K562 (cell line): ENCODE data around the gene CLHC1.

ENCODE experiments used
- ARID1B ChIP-seq: fragments of 450-650 bp; IDR thresholded peaks from 2 replicates; pipeline ENCODE4 v1.6.1; 2016; ENCODE audit warnings: antibody characterized with exemption, mild to moderate bottlenecking, inconsistent platforms
- BRCA1 ChIP-seq, 2 experiments: fragments of 450-650 bp in 1 of 2; sonication (generic) in 1 of 2; formaldehyde crosslinking in 1 of 2; IDR thresholded peaks; 2 replicates each; pipeline versions ENCODE4 v1.5.0 to v1.6.1; 2017 to 2020; ENCODE audit warnings: mild to moderate bottlenecking in 1 of 2, missing genetic modification reagents in 1 of 2
- E2F3 ChIP-seq: fragments of 250-450 bp; sonication (Bioruptor Pico); IDR thresholded peaks from 2 replicates; pipeline ENCODE4 v1.4.0; 2020; ENCODE audit warnings: mild to moderate bottlenecking
- RAD51 ChIP-seq: fragments of 450-650 bp; IDR thresholded peaks from 2 replicates; pipeline ENCODE4 v1.7.1; 2016; ENCODE audit warnings: low read depth, mild to moderate bottlenecking, borderline replicate concordance
- SPI1 ChIP-seq: IDR thresholded peaks from 2 replicates; pipeline ENCODE4 v1.6.1; 2011; ENCODE audit warnings: low read depth, low read length, control low read depth, borderline replicate concordance
- TEAD1 ChIP-seq, 2 experiments: fragments of 450-650 bp in 1 of 2; sonication (generic) in 1 of 2; formaldehyde crosslinking; IDR thresholded peaks; 2 replicates each; pipeline versions ENCODE4 v1.4.0 to v1.8.0; 2020 to 2022; ENCODE audit warnings: mild to moderate bottlenecking in 2 of 2, missing genetic modification reagents in 1 of 2
- THRAP3 ChIP-seq: fragments of 450-650 bp; IDR thresholded peaks from 2 replicates; pipeline ENCODE4 v1.6.1; 2016; ENCODE audit warnings: mild to moderate bottlenecking, inconsistent platforms, borderline replicate concordance
- XRCC5 ChIP-seq: fragments of 200-400 bp; formaldehyde crosslinking; IDR thresholded peaks from 2 replicates; pipeline ENCODE4 v1.6.1; 2017; ENCODE audit warnings: low read depth, mild to moderate bottlenecking, low read length
- ZC3H11A ChIP-seq: IDR thresholded peaks from 2 replicates; pipeline ENCODE4 v1.6.1; 2012; ENCODE audit warnings: low read depth, low read length, improper control_type of control experiment
- ZNF384 ChIP-seq: IDR thresholded peaks from 2 replicates; pipeline ENCODE4 v1.6.1; 2012; ENCODE audit warnings: low read depth, low read length, improper control_type of control experiment
- TF ChIP-seq, protein P1 (sequence below), 3 experiments: IDR thresholded peaks in 2 of 3; conservative IDR thresholded peaks in 1 of 3; 2 replicates each; pipeline ENCODE4 v1.5.1; 2011 to 2012; ENCODE audit warnings: low read length in 3 of 3, mild to moderate bottlenecking in 3 of 3, control low read depth in 2 of 3, improper control_type of control experiment in 1 of 3, inconsistent platforms in 1 of 3, low read depth in 1 of 3, mixed read lengths in 1 of 3, moderate library complexity in 1 of 3; ENCODE audit not compliant: insufficient read depth in 2 of 3
- TF ChIP-seq, protein P2 (sequence below): fragments of 250-450 bp; sonication (Bioruptor Pico); IDR thresholded peaks from 2 replicates; pipeline ENCODE4 v1.5.0; 2020; ENCODE audit warnings: mild to moderate bottlenecking, borderline replicate concordance
- TF ChIP-seq, protein P3 (sequence below): fragments of 450-650 bp; IDR thresholded peaks from 2 replicates; pipeline ENCODE4 v1.6.1; 2017; ENCODE audit warnings: antibody characterized with exemption

DNA sequence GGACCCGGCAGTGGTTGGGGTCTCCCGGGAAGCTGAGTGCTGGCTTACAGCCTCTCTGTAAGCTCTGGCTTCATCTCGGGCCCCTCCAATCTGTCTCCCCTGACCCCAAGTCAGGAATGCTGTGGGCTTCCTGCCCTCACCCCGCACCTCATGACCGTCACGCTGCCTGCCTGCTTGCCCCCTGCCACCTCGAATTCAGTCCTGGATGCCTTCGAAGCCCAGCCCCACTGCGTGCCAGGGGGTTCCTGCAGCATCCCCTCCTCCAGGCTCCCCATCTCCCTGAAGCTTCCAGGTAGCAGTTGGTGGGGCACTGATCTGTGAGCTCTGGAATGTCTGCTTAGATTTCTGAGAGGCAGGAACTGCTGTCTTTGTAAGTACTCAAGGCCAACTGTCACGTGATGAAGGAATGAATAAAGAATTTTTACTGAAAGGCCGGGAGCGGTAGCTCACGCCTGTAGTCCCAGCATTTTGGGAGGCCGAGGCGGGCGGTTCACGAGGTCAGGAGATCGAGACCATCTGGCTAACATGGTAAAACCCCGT lies 6.5 kb downstream of the CLHC1 start:
- TF ChIP-seq, protein P1, sequence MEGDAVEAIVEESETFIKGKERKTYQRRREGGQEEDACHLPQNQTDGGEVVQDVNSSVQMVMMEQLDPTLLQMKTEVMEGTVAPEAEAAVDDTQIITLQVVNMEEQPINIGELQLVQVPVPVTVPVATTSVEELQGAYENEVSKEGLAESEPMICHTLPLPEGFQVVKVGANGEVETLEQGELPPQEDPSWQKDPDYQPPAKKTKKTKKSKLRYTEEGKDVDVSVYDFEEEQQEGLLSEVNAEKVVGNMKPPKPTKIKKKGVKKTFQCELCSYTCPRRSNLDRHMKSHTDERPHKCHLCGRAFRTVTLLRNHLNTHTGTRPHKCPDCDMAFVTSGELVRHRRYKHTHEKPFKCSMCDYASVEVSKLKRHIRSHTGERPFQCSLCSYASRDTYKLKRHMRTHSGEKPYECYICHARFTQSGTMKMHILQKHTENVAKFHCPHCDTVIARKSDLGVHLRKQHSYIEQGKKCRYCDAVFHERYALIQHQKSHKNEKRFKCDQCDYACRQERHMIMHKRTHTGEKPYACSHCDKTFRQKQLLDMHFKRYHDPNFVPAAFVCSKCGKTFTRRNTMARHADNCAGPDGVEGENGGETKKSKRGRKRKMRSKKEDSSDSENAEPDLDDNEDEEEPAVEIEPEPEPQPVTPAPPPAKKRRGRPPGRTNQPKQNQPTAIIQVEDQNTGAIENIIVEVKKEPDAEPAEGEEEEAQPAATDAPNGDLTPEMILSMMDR (IDR thresholded peaks at IDR 0.05 in 2 of 3, conservative IDR thresholded peaks at IDR 0.05 in 1 of 3; ENCODE audit: insufficient read depth in 2 of 3, low read depth in 1 of 3, low read length in 3 of 3): no peak
- TF ChIP-seq, protein P2, sequence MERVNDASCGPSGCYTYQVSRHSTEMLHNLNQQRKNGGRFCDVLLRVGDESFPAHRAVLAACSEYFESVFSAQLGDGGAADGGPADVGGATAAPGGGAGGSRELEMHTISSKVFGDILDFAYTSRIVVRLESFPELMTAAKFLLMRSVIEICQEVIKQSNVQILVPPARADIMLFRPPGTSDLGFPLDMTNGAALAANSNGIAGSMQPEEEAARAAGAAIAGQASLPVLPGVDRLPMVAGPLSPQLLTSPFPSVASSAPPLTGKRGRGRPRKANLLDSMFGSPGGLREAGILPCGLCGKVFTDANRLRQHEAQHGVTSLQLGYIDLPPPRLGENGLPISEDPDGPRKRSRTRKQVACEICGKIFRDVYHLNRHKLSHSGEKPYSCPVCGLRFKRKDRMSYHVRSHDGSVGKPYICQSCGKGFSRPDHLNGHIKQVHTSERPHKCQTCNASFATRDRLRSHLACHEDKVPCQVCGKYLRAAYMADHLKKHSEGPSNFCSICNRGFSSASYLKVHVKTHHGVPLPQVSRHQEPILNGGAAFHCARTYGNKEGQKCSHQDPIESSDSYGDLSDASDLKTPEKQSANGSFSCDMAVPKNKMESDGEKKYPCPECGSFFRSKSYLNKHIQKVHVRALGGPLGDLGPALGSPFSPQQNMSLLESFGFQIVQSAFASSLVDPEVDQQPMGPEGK (CRISPR knock-in tag): no peak
- TF ChIP-seq SPI1 (no peak), RAD51 (no peak), THRAP3 (no peak), ARID1B (no peak), ZNF384 (no peak), E2F3 (CRISPR knock-in tag) (no peak), BRCA1 (IDR thresholded peaks at IDR 0.05) (no peak), BRCA1 (CRISPR knock-in tag; IDR thresholded peaks at IDR 0.05) (no peak), XRCC5 (no peak), TEAD1 (CRISPR knock-in tag; IDR thresholded peaks at IDR 0.05) (no peak), ZC3H11A (no peak)
- TF ChIP-seq, protein P3, sequence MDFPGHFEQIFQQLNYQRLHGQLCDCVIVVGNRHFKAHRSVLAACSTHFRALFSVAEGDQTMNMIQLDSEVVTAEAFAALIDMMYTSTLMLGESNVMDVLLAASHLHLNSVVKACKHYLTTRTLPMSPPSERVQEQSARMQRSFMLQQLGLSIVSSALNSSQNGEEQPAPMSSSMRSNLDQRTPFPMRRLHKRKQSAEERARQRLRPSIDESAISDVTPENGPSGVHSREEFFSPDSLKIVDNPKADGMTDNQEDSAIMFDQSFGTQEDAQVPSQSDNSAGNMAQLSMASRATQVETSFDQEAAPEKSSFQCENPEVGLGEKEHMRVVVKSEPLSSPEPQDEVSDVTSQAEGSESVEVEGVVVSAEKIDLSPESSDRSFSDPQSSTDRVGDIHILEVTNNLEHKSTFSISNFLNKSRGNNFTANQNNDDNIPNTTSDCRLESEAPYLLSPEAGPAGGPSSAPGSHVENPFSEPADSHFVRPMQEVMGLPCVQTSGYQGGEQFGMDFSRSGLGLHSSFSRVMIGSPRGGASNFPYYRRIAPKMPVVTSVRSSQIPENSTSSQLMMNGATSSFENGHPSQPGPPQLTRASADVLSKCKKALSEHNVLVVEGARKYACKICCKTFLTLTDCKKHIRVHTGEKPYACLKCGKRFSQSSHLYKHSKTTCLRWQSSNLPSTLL: no peak
